Tibial nerve (tissue), 4 donors: Measurements from ENCODE around the gene SHISAL1. TPM values are rescaled to one million over a fixed set of nuclear protein-coding genes. Genes with fewer than 3 reads are reported as not detected.

Experiments
- DNase-seq, 2 donors: peaks; one replicate each; pipeline ENCODE4 v3.0.0-alpha.2; 2019; ENCODE audit warnings: low spot score in 2 of 2
- H3K27ac ChIP-seq, 4 donors: fragments of 200-600 bp; sonication (generic) in 3 of 4; one replicate each; pipeline ENCODE4 v1.5.1; 2017 to 2019; ENCODE audit warnings: mild to moderate bottlenecking in 1 of 4
- H3K27me3 ChIP-seq, 2 donors: fragments of 200-600 bp; sonication (generic) in 1 of 2; one replicate each; pipeline versions ENCODE4 v1.5.1 to v1.6.0; 2017 to 2019
- H3K36me3 ChIP-seq, 3 donors: fragments of 200-600 bp; sonication (generic); one replicate each; pipeline ENCODE4 v1.5.1; 2018 to 2019
- H3K4me1 ChIP-seq, 4 donors: fragments of 200-600 bp; sonication (generic) in 3 of 4; one replicate each; pipeline ENCODE4 v1.5.1; 2017 to 2019
- H3K4me3 ChIP-seq, 4 donors: fragments of 200-600 bp; sonication (generic) in 3 of 4; one replicate each; pipeline ENCODE4 v1.5.1; 2017 to 2019; ENCODE audit warnings: mild to moderate bottlenecking in 1 of 4, moderate library complexity in 1 of 4
- H3K9me3 ChIP-seq, 4 donors: fragments of 200-600 bp; sonication (generic) in 3 of 4; one replicate each; pipeline ENCODE4 v1.5.1; 2017 to 2019
- EP300 ChIP-seq, 2 donors: sonication (generic); formaldehyde crosslinking; IDR thresholded peaks; one replicate each; pipeline ENCODE4 v1.6.1; 2017; ENCODE audit warnings: antibody characterized with exemption in 2 of 2, mild to moderate bottlenecking in 1 of 2
- POLR2A ChIP-seq, 2 donors: fragments of 450-650 bp; IDR thresholded peaks; one replicate each; pipeline ENCODE4 v1.6.1; 2017; ENCODE audit warnings: antibody characterized with exemption in 2 of 2, mild to moderate bottlenecking in 2 of 2, moderate library complexity in 2 of 2
- WGBS, 2 donors: methylation state at CpG; one replicate each; pipeline ENCODE4 v1.1.5; 2018; 5-methylcytosine and 5-hydroxymethylcytosine counted together
- total RNA-seq, 4 donors: library from RNA; depleted of rRNA; stranded (reverse); fragments of >200 nt; gene quantifications; one replicate each; pipeline ENCODE4 v1.1.0, GENCODE V29; 2016
- TF ChIP-seq, protein P1 (sequence below), 5 experiments: fragments of 200-600 bp in 3 of 5; fragments of 450-650 bp in 2 of 5; sonication (generic) in 3 of 5; IDR thresholded peaks; one replicate each; pipeline ENCODE4 v1.5.1; 2016 to 2019; ENCODE audit warnings: antibody characterized with exemption in 5 of 5, mild to moderate bottlenecking in 3 of 5, moderate library complexity in 2 of 5

Gene SHISAL1
- total RNA-seq, 4 donors from 2014 or later: 0.22 to 1.0 (median 0.59) TPM

DNA sequence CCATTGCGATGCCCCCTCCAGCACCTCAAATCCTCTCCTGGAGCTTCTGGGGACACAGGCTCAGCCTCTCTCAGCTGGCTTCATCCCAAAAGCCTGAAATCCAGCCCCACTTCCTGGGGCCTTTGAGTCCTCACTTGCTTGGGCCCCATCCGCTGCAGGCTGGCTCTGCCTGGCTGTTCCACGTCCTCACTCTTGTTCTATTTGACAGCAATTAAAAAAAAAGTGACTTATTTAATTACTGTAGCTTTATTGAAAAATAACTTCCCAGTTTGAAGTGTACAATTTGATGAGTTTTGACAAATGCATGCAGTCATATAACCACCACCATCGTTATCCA is 104.8 kb downstream of the SHISAL1 start:
- Histone ChIP-seq H3K4me3 (no peak overlapping the region), H3K27me3 (no peaks in the 10 kb centered on the region), H3K9me3 (peaks cover 0 to 25% (median 2%) of the 10 kb centered on the region in 4 donors), H3K4me1 (peaks cover 0 to 5% (median 0%) of the 10 kb centered on the region in 4 donors), H3K27ac (no peak overlapping the region), H3K36me3 (no peaks in the 10 kb centered on the region)
- DNase-seq: no peak
- TF ChIP-seq, protein P1, sequence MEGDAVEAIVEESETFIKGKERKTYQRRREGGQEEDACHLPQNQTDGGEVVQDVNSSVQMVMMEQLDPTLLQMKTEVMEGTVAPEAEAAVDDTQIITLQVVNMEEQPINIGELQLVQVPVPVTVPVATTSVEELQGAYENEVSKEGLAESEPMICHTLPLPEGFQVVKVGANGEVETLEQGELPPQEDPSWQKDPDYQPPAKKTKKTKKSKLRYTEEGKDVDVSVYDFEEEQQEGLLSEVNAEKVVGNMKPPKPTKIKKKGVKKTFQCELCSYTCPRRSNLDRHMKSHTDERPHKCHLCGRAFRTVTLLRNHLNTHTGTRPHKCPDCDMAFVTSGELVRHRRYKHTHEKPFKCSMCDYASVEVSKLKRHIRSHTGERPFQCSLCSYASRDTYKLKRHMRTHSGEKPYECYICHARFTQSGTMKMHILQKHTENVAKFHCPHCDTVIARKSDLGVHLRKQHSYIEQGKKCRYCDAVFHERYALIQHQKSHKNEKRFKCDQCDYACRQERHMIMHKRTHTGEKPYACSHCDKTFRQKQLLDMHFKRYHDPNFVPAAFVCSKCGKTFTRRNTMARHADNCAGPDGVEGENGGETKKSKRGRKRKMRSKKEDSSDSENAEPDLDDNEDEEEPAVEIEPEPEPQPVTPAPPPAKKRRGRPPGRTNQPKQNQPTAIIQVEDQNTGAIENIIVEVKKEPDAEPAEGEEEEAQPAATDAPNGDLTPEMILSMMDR (IDR thresholded peaks at IDR 0.05): no peak
- no peak for TF ChIP-seq POLR2A (IDR thresholded peaks at IDR 0.05)
- no peak for TF ChIP-seq EP300 (IDR thresholded peaks at IDR 0.05)
- WGBS, 2 donors: 76 to 85% methylated on average over 4 of the region's 4 CpGs

DNA sequence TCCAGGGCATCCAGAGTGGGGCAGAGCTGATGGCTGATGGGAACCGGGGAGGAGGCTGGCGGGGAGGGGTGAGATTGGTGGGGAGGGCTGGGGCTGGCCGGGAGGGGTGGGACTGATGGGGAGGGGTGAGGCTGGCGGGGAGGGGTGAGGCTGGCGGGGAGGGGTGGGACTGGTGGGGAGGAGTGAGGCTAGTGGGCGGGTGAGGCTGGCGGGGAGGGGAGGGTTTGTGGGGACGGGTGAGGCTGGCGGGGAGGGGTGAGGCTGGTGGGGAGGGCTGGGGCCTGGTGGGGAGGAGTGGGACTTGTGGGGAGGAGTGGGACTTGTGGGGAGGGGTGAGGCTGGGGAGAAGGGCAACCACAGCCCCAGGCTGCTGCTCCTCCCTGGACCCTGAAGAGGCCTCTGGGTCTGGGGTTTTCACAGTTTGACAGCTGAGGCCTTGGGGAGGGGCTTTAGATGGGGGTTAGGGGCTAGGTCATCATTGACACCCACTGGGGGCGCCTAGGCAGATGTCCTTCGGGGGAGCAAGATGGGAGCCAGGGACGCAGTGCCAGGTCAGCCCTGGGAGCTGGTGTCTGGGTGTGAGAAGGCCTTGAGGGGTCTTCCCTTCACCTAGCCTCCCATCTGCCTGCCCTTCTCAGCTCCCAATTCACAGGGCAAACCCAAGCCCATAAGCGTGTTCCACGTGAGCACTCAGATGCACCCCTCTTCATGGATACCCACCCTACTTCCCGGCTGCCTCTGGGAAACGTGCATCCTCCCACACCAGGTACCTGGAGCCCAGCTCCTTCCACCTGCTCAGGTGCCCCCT is 105.4 kb downstream of the SHISAL1 start:
- Histone ChIP-seq H3K27me3 (no peaks in the 10 kb centered on the region), H3K36me3 (no peaks in the 10 kb centered on the region), H3K9me3 (peaks cover 0 to 25% (median 2%) of the 10 kb centered on the region in 4 donors), H3K4me1 (peaks cover 0 to 3% (median 0%) of the 10 kb centered on the region in 4 donors), H3K4me3 (no peak overlapping the region), H3K27ac (no peak overlapping the region)
- 79 to 84% methylated on average over 16 of the region's 16 CpGs for WGBS, 2 donors
- TF ChIP-seq, protein P1 (IDR thresholded peaks at IDR 0.05): no peak
- TF ChIP-seq EP300 (IDR thresholded peaks at IDR 0.05): no peak
- no peak for TF ChIP-seq POLR2A (IDR thresholded peaks at IDR 0.05)
- no peak for DNase-seq

DNA sequence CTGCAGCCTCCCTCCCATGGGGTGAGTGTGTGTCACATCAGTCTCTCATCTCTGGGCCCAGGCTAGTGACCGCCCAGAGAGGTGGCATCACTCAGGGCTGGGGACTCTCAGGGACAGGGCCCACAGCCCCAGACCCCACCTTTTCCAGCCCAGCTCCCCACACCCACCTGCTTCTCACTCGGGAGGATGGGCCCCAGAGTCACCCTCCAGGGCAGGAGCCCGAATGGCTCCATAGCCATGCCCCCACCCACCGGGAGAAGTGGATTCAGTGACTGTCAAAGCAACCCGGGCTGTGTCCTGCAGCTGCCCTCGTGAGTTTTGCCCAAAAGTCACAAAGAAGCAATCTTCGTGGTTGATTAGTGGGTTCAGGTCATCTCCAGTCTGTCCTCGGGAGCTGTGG is 106.1 kb downstream of the SHISAL1 start:
- no peak for DNase-seq
- Histone ChIP-seq H3K27ac (no peak overlapping the region), H3K9me3 (peaks cover 0 to 25% (median 2%) of the 10 kb centered on the region in 4 donors), H3K36me3 (no peaks in the 10 kb centered on the region), H3K4me1 (peaks cover 0 to 6% (median 0%) of the 10 kb centered on the region in 4 donors), H3K4me3 (no peak overlapping the region), H3K27me3 (no peaks in the 10 kb centered on the region)
- 73 to 82% methylated on average over 6 to 8 of the region's 8 CpGs for WGBS, 2 donors
- TF ChIP-seq, protein P1 (IDR thresholded peaks at IDR 0.05): no peak
- TF ChIP-seq EP300 (IDR thresholded peaks at IDR 0.05) (no peak), POLR2A (IDR thresholded peaks at IDR 0.05) (no peak)

DNA sequence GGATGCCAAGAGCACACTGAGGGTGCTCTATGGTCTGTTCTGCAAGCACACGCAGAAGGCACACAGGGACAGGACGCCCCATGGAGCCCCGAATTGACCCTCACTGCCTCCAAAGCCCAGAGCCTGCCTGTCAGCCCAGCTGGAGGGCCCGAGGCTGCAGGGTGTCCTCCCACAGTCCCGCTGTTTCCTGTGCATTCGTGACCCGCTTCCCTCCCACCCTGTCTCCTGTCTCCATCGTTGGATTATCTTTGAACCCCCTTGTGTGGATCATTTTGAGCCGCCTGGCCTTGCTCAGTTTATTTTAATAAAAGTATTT is 106.5 kb downstream of the SHISAL1 start:
- peaks cover 0 to 6% (median 0%) of the 10 kb centered on the region in 4 donors for H3K4me1 ChIP-seq
- 66 to 77% methylated on average over 9 of the region's 9 CpGs for WGBS, 2 donors
- H3K27ac ChIP-seq: no peak overlapping the region
- H3K36me3 ChIP-seq: no peaks in the 10 kb centered on the region
- DNase-seq: no peak
- H3K27me3 ChIP-seq: no peaks in the 10 kb centered on the region
- TF ChIP-seq, protein P1 (IDR thresholded peaks at IDR 0.05): no peak
- no peak for TF ChIP-seq EP300 (IDR thresholded peaks at IDR 0.05)
- no peak for TF ChIP-seq POLR2A (IDR thresholded peaks at IDR 0.05)
- peaks cover 0 to 25% (median 2%) of the 10 kb centered on the region in 4 donors for H3K9me3 ChIP-seq
- no peak overlapping the region for H3K4me3 ChIP-seq

DNA sequence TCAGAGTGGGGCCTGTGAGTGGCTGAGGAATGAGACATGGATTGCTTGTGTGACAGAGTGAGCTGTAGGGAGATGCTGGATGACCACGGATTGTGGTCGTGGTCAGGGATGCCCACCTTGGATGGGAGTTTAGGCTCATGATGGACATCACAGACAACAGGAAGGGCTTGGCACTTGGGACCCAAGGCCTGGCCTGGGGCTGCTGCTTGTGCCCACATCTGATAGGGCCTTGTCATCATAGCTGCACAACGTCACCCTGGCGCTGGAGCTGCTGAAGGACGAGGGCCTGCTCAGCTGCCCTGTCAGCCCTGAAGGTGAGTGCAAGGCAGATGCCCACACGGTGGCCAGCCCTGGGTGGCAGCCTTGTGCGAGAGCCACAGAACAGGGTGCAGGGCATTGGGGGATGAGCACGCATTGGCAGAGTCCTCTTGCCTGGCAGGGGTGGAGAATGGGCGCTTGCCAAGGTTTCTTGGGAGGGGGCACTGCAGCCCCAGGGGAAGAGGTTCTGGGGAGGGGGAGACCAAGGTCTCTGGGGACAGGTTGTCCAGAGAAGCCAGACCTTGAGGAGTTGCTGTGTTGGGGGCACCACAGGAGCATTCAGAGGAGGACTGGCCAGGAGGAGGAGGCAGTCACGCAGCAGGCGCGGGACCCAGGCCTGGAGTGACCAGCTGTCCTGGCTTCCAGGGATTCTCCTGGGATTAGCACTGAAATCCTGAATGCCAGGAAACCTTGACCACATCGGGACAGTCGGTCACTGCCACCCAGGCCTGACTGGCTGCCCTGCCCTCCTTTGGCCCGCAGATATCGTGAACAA is 107.0 kb downstream of the SHISAL1 start:
- DNase-seq: no peak
- TF ChIP-seq POLR2A (IDR thresholded peaks at IDR 0.05) (no peak), EP300 (IDR thresholded peaks at IDR 0.05) (no peak)
- TF ChIP-seq, protein P1 (IDR thresholded peaks at IDR 0.05): no peak

More for the DNA sequence above, 107.0 kb downstream of the SHISAL1 start:
- H3K27me3 ChIP-seq: no peaks in the 10 kb centered on the region
- no peak overlapping the region for H3K27ac ChIP-seq
- WGBS, 2 donors: 88 to 96% methylated on average over 12 to 13 of the region's 16 CpGs
- no peak overlapping the region for H3K4me3 ChIP-seq
- H3K9me3 ChIP-seq: peaks cover 0 to 25% (median 2%) of the 10 kb centered on the region in 4 donors
- peaks cover 0 to 6% (median 0%) of the 10 kb centered on the region in 4 donors for H3K4me1 ChIP-seq
- H3K36me3 ChIP-seq: no peaks in the 10 kb centered on the region
